ENCODE data around the gene PODXL.

GRCh38 chr7:131511071-131511470 is 45.4 kb downstream of the PODXL start:
- TF ChIP-seq SMC3 (conservative IDR thresholded peaks at IDR 0.05; ENCODE audit: poor library complexity) (no peak), RAD21 (conservative IDR thresholded peaks at IDR 0.05) (no peak), EP300 (conservative IDR thresholded peaks at IDR 0.05; ENCODE audit: poor library complexity, severe bottlenecking) (no peak)
- TF ChIP-seq, protein P1, sequence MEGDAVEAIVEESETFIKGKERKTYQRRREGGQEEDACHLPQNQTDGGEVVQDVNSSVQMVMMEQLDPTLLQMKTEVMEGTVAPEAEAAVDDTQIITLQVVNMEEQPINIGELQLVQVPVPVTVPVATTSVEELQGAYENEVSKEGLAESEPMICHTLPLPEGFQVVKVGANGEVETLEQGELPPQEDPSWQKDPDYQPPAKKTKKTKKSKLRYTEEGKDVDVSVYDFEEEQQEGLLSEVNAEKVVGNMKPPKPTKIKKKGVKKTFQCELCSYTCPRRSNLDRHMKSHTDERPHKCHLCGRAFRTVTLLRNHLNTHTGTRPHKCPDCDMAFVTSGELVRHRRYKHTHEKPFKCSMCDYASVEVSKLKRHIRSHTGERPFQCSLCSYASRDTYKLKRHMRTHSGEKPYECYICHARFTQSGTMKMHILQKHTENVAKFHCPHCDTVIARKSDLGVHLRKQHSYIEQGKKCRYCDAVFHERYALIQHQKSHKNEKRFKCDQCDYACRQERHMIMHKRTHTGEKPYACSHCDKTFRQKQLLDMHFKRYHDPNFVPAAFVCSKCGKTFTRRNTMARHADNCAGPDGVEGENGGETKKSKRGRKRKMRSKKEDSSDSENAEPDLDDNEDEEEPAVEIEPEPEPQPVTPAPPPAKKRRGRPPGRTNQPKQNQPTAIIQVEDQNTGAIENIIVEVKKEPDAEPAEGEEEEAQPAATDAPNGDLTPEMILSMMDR (IDR thresholded peaks at IDR 0.05; ENCODE audit: poor library complexity, severe bottlenecking), result no peak
- TF ChIP-seq, protein P2, sequence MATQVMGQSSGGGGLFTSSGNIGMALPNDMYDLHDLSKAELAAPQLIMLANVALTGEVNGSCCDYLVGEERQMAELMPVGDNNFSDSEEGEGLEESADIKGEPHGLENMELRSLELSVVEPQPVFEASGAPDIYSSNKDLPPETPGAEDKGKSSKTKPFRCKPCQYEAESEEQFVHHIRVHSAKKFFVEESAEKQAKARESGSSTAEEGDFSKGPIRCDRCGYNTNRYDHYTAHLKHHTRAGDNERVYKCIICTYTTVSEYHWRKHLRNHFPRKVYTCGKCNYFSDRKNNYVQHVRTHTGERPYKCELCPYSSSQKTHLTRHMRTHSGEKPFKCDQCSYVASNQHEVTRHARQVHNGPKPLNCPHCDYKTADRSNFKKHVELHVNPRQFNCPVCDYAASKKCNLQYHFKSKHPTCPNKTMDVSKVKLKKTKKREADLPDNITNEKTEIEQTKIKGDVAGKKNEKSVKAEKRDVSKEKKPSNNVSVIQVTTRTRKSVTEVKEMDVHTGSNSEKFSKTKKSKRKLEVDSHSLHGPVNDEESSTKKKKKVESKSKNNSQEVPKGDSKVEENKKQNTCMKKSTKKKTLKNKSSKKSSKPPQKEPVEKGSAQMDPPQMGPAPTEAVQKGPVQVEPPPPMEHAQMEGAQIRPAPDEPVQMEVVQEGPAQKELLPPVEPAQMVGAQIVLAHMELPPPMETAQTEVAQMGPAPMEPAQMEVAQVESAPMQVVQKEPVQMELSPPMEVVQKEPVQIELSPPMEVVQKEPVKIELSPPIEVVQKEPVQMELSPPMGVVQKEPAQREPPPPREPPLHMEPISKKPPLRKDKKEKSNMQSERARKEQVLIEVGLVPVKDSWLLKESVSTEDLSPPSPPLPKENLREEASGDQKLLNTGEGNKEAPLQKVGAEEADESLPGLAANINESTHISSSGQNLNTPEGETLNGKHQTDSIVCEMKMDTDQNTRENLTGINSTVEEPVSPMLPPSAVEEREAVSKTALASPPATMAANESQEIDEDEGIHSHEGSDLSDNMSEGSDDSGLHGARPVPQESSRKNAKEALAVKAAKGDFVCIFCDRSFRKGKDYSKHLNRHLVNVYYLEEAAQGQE (IDR thresholded peaks at IDR 0.05; ENCODE audit: borderline replicate concordance), result no peak

All from neural cell (in vitro differentiated cells).